ENCODE measurements around the gene SHISA6. TPM values are rescaled to one million over a fixed set of nuclear protein-coding genes. Genes with fewer than 3 reads are reported as not detected.

SHISA6 gene
- total and polyA plus RNA-seq, 2 donors (not counting 1 experiment from before 2014, with no cell fraction given), result not detected

DNA sequence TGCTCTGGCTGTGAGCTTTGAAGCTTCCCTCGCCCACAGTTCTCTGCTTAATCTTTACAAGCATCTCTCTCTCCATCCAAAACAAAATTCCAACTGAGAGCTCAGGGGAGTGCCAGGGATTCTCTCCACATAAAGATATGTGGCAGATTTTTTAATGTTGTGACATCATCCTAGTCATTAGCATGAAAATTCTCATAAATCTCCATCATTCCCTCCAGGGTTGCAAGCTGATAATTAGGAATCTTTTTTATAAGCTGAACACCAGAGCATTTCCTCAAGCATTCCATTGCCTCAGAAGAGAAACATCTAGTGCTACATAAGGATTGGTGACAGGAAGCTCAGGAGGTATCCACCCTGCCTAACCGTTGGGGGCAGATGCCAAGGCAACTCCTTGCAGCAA is 274.9 kb downstream of the SHISA6 start:
- DNase-seq (no peak), ATAC-seq (ENCODE audit: low read depth) (no peak)
- Histone ChIP-seq H3K27ac (ENCODE audit: low read length in 2 of 2) (no peak overlapping the region), H3K4me1 (ENCODE audit: control insufficient read depth in 2 of 2, insufficient read depth in 2 of 2, low read length in 2 of 2) (no peaks in the 10 kb centered on the region), H3K36me3 (replicated peaks in 1 of 2; ENCODE audit: control extremely low read depth in 1 of 2, control insufficient read depth in 1 of 2, extremely low read depth in 1 of 2, insufficient read depth in 2 of 2, low read length in 1 of 2) (no peaks in the 10 kb centered on the region), H3K27me3 (replicated peaks in 1 of 4; ENCODE audit: control extremely low read depth in 1 of 4, control insufficient read depth in 3 of 4, insufficient read depth in 4 of 4, low read length in 3 of 4) (no peaks in the 10 kb centered on the region), H2AFZ (ENCODE audit: insufficient read depth, low read depth, low read length, poor library complexity, severe bottlenecking) (no peak overlapping the region), H3K9ac (ENCODE audit: low read length) (no peak overlapping the region), H3K79me2 (ENCODE audit: control insufficient read depth, insufficient read depth, low read length) (no peaks in the 10 kb centered on the region), H3K9me3 (ENCODE audit: control extremely low read depth in 1 of 3, control insufficient read depth in 2 of 3, insufficient read depth in 1 of 3, low read length in 2 of 3) (peaks cover 0 to 3% (median 0%) of the 10 kb centered on the region in 3 donors), H3K4me3 (ENCODE audit: control extremely low read depth in 1 of 5, extremely low read depth in 1 of 5, insufficient read depth in 1 of 5, low read depth in 2 of 5, low read length in 4 of 5) (no peak overlapping the region), H4K20me1 (ENCODE audit: control insufficient read depth, insufficient read depth, low read length, poor library complexity, severe bottlenecking) (no peaks in the 10 kb centered on the region), H3K4me2 (replicated peaks; ENCODE audit: low read depth, low read length, poor library complexity, severe bottlenecking) (no peak overlapping the region)
- H3K4me3 Mint-ChIP-seq, result no peak overlapping the region
- POLR2A ChIA-PET, result no interaction called here
- TF ChIP-seq, protein P1, sequence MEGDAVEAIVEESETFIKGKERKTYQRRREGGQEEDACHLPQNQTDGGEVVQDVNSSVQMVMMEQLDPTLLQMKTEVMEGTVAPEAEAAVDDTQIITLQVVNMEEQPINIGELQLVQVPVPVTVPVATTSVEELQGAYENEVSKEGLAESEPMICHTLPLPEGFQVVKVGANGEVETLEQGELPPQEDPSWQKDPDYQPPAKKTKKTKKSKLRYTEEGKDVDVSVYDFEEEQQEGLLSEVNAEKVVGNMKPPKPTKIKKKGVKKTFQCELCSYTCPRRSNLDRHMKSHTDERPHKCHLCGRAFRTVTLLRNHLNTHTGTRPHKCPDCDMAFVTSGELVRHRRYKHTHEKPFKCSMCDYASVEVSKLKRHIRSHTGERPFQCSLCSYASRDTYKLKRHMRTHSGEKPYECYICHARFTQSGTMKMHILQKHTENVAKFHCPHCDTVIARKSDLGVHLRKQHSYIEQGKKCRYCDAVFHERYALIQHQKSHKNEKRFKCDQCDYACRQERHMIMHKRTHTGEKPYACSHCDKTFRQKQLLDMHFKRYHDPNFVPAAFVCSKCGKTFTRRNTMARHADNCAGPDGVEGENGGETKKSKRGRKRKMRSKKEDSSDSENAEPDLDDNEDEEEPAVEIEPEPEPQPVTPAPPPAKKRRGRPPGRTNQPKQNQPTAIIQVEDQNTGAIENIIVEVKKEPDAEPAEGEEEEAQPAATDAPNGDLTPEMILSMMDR (IDR thresholded peaks at IDR 0.05), result no peak
- no peak for TF ChIP-seq EZH2 (IDR thresholded peaks at IDR 0.05; ENCODE audit: borderline replicate concordance, insufficient read depth, low read depth, low read length, poor library complexity, severe bottlenecking)
- peaks cover 2% of the 10 kb centered on the region for H3K9me3 Mint-ChIP-seq (ENCODE audit: insufficient read depth)
- intact Hi-C loops (cut with micrococcal nuclease), result no loop called here
- CTCF ChIA-PET, result no interaction called here
- 58% methylated on average over 2 of the region's 2 CpGs for WGBS (ENCODE audit: insufficient coverage)
- no peak overlapping the region for H3K27ac Mint-ChIP-seq
- H3K27me3 Mint-ChIP-seq, result no peaks in the 10 kb centered on the region
- H3K4me1 Mint-ChIP-seq, result no peaks in the 10 kb centered on the region

DNA sequence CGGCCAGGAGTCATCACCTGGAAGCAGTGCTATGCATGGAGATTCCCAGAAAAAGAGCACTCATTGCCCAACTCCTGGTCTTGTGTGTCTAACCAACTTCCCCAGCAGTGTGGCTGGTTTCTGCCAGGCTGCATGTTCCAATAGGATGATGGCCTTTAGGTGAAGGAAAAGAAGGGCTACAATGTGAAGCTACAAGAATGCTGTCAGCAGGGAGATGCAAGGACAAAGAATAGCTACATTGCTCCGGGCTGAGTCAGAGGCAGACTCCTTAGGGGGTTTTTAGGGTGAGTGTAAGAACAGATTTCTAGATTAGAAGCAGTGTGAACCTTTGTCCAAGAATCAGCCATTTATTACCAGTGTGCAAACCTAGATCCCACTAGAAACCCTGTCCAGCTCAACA is 294.2 kb downstream of the SHISA6 start:
- Mint-ChIP-seq H3K4me3 (no peak overlapping the region), H3K9me3 (ENCODE audit: insufficient read depth) (peaks cover 10% of the 10 kb centered on the region), H3K4me1 (no peaks in the 10 kb centered on the region), H3K27ac (no peak overlapping the region), H3K27me3 (no peaks in the 10 kb centered on the region)
- Histone ChIP-seq H3K36me3 (replicated peaks in 1 of 2; ENCODE audit: control extremely low read depth in 1 of 2, control insufficient read depth in 1 of 2, extremely low read depth in 1 of 2, insufficient read depth in 2 of 2, low read length in 1 of 2) (no peaks in the 10 kb centered on the region), H3K27ac (ENCODE audit: low read length in 2 of 2) (no peak overlapping the region), H3K4me3 (ENCODE audit: control extremely low read depth in 1 of 5, extremely low read depth in 1 of 5, insufficient read depth in 1 of 5, low read depth in 2 of 5, low read length in 4 of 5) (no peak overlapping the region), H3K79me2 (ENCODE audit: control insufficient read depth, insufficient read depth, low read length) (no peaks in the 10 kb centered on the region), H3K9me3 (ENCODE audit: control extremely low read depth in 1 of 3, control insufficient read depth in 2 of 3, insufficient read depth in 1 of 3, low read length in 2 of 3) (peaks cover 0 to 6% (median 0%) of the 10 kb centered on the region in 3 donors), H4K20me1 (ENCODE audit: control insufficient read depth, insufficient read depth, low read length, poor library complexity, severe bottlenecking) (no peaks in the 10 kb centered on the region), H3K4me2 (replicated peaks; ENCODE audit: low read depth, low read length, poor library complexity, severe bottlenecking) (no peak overlapping the region), H2AFZ (ENCODE audit: insufficient read depth, low read depth, low read length, poor library complexity, severe bottlenecking) (no peak overlapping the region), H3K27me3 (replicated peaks in 1 of 4; ENCODE audit: control extremely low read depth in 1 of 4, control insufficient read depth in 3 of 4, insufficient read depth in 4 of 4, low read length in 3 of 4) (no peaks in the 10 kb centered on the region), H3K9ac (ENCODE audit: low read length) (no peak overlapping the region), H3K4me1 (ENCODE audit: control insufficient read depth in 2 of 2, insufficient read depth in 2 of 2, low read length in 2 of 2) (no peaks in the 10 kb centered on the region)
- DNase-seq (no peak), ATAC-seq (ENCODE audit: low read depth) (no peak)
- POLR2A ChIA-PET, result no interaction called here
- intact Hi-C loops (cut with micrococcal nuclease), result no loop called here
- WGBS (ENCODE audit: insufficient coverage), result 68% methylated on average over 2 of the region's 2 CpGs
- CTCF ChIA-PET, result no interaction called here
- TF ChIP-seq, protein P1 (IDR thresholded peaks at IDR 0.05), result no peak
- TF ChIP-seq EZH2 (IDR thresholded peaks at IDR 0.05; ENCODE audit: borderline replicate concordance, insufficient read depth, low read depth, low read length, poor library complexity, severe bottlenecking), result no peak

All from B cell (primary cell).